GM21723 (cell line): ENCODE data around the gene SRSF7.
"Not testable (repeated sequence)": the region's sequence is repeated elsewhere in the genome, so short reads cannot be mapped to it uniquely, and the experiment has no call there.

ENCODE experiments used
- ATAC-seq: cut with Tn5 transposase; IDR thresholded peaks from one replicate; pipeline ENCODE4 v1.9.1; 2021; ENCODE audit warnings: mild to moderate bottlenecking, moderate library complexity; ENCODE audit not compliant: unreplicated experiment

SRSF7 gene

DNA sequence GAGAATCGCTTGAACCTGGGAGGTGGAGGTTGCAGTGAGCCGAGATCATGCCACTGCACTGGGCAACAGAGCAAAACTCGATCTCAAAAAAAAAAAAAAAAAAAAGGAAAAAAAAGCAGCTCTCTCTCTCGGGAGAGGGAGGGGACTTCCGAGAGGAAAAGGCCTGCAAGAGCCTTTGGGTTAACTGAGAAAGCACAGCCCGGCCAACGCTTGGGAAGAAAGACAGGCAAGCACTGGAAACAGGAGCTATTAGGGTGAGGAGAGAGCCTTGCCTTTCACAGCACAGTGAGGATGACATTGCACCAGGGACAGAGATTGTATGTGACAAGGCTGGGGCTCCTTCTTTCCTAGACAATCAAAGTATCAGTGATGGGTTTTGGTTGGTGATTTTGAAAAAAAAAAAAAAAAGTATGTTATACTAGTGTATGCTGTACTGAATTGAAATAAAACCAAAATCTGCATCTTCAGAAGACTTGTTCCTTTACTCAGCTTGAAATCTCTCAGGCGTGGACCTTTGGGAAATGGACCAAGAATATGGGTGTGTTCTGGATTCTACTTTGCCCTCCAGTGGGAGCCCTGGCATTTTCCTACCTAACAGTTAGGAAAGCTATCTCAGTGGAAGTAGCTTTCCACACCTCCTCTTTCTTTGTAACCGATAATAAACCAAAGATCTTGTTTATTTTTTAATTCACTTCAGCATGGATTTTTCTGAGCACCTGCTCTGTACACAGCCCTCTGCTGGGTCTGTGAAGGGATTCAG lies 16.7 kb downstream of the SRSF7 start:
- no peak for ATAC-seq

DNA sequence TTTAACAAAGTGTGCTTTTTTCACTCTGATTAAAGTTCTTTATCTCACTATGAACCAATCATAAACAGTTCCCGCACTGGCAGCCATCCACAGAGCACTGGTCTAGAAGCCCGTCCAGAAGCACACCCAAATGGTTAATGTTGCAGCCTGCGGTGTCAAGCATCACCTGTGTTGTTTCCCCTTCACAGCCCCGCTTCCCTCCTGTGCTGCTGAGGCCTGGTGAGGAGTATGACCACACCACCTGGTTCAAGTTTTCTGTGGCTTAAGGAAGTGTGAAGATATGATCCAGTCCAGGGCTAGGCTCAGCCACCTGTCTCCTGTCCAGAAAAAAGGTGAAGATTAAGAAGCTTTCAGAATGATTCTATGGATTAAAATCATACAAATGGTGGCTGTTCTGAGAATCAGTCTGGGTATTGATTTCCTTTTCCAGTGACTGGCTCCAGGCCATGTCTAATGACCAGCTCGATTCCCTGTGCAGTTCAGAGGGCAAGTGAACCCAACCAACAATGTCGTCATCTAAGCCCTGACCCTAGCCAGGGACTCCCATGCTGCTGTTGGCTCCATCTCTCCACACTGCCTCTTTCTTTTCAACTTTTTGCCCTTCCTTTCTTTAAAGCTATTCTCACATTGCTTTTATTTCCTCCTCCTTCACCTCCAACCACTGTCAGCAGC lies 17.7 kb downstream of the SRSF7 start:
- no peak for ATAC-seq

DNA sequence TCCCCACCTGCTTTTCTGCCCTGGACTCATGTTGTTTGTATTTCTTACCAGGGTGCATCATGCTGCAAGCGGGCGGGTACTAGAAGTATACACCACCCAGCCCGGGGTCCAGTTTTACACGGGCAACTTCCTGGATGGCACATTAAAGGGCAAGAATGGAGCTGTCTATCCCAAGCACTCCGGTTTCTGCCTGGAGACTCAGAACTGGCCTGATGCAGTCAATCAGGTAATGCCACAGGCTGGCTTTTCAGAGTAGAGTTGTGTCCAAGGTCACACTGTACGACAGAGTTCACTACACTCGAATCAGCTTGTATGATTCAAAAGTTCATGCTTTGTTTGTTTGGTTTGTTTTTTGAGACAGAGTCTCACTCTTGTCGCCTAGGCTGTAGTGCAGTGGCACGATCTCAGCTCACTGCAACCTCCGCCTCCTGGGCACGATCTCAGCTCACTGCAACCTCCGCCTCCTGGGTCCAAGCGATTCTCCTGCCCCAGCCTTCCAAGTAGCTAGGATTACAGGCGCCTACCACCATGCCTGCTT lies 19.4 kb downstream of the SRSF7 start:
- ATAC-seq, result no peak

GRCh38 chr2:38731090-38731489 lies 20.1 kb downstream of the SRSF7 start:
- no peak for ATAC-seq

DNA sequence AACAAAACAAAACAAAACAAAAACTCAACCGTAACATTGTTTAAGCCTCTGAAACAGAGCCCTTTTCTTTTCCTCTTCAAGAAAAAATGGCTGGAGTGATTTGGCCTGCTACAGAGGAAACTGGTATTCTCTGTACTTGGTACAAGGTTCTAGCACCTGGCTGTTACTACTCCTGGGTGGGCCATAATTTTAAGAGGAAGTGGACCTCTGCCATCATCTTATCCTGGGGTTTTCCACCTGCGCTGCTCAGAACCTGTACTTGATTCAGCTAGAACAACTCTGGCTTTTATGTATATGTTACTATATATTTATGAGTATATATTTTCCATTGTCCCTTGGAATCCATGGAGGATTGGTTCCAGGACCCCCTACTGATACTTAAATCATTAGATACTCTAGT lies 22.5 kb downstream of the SRSF7 start:
- ATAC-seq, result no peak

- no peak for ATAC-seq
Observed at GRCh38 chr2:38727661-38728060, 23.5 kb downstream of the SRSF7 start.

GRCh38 chr2:38723173-38723572 lies 28.0 kb downstream of the SRSF7 start:
- ATAC-seq, result peak; percentile 58

- peak; percentile 59 for ATAC-seq
Observed at GRCh38 chr2:38722271-38723061, 28.7 kb downstream of the SRSF7 start.

GRCh38 chr2:38720613-38721241 lies 30.4 kb downstream of the SRSF7 start:
- ATAC-seq, result no peak

GRCh38 chr2:38719706-38720105 lies 31.5 kb downstream of the SRSF7 start:
- ATAC-seq, result no peak

DNA sequence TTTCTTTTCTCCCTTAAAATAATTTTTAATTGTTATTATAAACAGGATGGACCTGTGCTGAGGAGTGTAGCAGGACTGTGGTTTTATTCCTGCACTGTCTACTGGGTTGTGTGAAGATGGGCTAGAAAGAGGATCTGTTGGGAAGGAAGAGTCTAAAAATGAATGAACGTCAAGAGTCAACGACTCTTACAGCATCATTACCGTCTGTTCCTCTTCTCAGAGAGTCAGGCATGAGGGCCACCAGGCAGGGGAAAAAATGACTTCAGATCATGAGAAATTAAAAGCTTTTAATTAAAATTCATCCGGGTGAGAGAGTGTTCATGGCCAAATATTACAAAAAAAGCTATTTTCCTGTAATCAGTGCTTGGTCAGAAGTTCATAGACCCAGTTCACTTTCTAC lies 32.6 kb downstream of the SRSF7 start:
- no peak for ATAC-seq

GRCh38 chr2:38716185-38716584 lies 35.0 kb downstream of the SRSF7 start:
- no peak for ATAC-seq

DNA sequence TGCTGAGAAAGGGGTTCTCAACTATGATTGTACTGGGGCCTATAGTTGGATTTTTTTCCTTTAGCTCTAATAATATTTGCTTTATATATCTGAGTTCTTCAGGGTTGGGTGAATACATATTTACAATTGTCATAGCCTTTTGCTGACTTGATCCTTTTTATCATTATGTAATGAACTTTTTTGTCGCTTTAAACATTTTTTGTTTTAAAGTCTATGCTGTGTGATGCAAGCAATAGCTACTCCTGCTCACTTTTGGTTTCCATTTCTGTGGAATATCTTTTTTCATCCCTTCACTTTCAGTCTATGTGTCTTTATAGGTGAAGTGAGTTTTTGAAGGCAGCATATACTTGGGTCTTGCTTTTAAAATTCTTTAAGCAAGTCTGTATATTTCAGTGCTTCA lies 36.2 kb downstream of the SRSF7 start:
- ATAC-seq, result not testable (repeated sequence)

GRCh38 chr2:38713338-38713737 lies 37.8 kb downstream of the SRSF7 start:
- no peak for ATAC-seq

DNA sequence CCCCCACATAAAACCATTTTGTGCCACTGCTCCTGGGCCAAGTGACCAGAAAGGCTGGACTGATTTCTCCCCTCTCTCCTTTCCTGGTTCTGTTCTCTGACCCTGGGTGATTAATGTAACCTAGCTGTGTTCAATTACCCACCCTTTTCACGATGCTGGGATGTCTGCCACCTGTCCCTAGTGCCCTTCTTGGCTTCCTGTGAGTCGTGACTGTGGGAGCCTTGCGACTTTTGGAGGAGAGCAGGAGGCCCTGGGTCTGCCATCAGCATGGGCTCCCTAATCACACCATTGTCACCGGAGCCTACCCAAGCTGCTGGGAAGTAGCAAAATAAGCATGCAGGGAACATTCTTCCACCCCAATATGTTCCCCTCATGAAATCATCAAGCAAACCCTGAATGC lies 38.3 kb downstream of the SRSF7 start:
- ATAC-seq, result no peak

DNA sequence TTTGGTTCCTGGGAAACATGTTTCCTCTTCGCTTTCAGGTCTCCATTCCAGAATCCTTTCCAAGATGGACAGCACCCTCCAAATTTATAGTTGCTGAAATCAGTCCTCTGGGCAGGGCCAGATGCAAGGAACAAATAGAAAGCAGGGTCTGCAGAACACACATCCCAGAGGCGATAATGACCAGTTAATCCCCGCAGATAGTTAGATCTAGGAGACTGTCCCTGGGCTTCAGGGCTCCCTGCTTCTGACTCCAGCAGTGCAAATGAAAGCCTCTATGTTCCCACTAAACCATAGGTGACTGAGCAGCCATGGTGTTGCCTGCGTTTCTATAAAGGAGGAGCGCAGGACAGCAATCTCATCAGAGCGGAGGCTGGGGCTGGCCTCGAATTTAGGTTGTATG lies 38.7 kb downstream of the SRSF7 start:
- no peak for ATAC-seq

- no peak for ATAC-seq
Observed at GRCh38 chr2:38711558-38711957, 39.6 kb downstream of the SRSF7 start.

GRCh38 chr2:38709567-38710194 lies 41.5 kb downstream of the SRSF7 start:
- peak; percentile 56 for ATAC-seq

DNA sequence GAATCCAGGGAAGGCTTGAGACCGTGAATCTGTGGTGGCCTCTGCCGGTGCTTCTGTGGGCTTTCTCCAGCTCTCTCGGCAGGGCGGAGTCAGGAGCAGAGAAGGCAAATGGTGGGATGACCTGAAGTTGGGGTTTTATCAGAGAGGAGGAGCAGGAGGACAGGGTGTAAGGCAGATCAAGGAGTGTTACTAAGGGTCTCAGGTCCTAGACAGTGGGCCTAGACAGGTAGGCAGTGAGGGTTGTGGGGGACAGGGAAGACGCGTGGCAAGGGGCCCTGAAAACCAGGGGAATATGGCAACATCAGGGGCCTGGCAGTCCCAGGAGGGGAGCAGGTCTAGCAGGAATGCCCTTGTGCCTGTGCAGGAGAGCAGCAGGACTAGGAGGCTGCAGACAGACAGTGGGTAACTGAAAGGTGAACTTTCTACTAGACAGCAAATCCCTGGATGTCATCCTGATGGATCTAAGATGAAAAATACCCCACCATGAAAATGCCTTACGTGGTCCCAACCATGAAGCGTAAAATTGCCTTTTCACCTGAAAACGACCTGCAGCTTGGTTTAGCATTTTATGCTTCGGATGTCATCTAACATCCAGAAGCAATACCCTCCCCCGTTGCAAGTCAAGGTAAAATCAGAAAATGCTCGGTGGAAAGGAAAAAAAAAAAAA lies 42.1 kb downstream of the SRSF7 start:
- ATAC-seq, result no peak

DNA sequence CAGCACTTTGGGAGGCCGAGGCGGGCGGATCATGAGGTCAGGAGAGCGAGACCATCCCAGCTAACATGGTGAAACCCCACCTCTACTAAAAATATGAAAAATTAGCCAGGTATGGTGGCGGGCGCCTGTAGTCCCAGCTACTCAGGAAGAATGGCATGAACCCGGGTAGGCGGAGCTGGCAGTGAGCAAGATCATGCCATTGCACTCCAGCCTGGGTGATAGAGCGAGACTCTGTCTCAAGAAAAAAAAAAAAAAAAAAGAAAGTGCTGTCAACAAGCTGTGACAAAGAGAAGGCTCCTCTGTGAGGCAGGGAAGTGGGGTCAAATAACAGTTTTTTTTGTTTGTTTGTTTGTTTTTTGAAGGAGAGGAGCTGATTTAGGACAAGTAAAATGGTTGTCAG lies 42.7 kb downstream of the SRSF7 start:
- ATAC-seq, result not testable (repeated sequence)
